Choroid plexus epithelial cell (primary cell): Measurements from ENCODE around the gene HIP1R.

ENCODE experiments used
- DNase-seq: peaks from one replicate; pipeline ENCODE4 v3.0.0-alpha.2; 2010; ENCODE audit warnings: low read depth
- H3K4me3 ChIP-seq: 2 replicates; pipeline ENCODE4 v1.5.1; 2011; ENCODE audit warnings: low read depth, mild to moderate bottlenecking, control low read depth, low read length, moderate library complexity
- TF ChIP-seq, protein P1 (sequence below): conservative IDR thresholded peaks from 2 replicates; pipeline ENCODE4 v1.5.1; 2011; ENCODE audit warnings: low read depth, mild to moderate bottlenecking, control low read depth, inconsistent platforms, low read length, moderate library complexity

HIP1R gene

GRCh38 chr12:122839907-122840554, 4.8 kb downstream of the HIP1R start:
- TF ChIP-seq, protein P1, sequence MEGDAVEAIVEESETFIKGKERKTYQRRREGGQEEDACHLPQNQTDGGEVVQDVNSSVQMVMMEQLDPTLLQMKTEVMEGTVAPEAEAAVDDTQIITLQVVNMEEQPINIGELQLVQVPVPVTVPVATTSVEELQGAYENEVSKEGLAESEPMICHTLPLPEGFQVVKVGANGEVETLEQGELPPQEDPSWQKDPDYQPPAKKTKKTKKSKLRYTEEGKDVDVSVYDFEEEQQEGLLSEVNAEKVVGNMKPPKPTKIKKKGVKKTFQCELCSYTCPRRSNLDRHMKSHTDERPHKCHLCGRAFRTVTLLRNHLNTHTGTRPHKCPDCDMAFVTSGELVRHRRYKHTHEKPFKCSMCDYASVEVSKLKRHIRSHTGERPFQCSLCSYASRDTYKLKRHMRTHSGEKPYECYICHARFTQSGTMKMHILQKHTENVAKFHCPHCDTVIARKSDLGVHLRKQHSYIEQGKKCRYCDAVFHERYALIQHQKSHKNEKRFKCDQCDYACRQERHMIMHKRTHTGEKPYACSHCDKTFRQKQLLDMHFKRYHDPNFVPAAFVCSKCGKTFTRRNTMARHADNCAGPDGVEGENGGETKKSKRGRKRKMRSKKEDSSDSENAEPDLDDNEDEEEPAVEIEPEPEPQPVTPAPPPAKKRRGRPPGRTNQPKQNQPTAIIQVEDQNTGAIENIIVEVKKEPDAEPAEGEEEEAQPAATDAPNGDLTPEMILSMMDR: no peak
- no peak for DNase-seq
- no peak overlapping the region for H3K4me3 ChIP-seq

GRCh38 chr12:122840580-122841513, 5.6 kb downstream of the HIP1R start:
- DNase-seq: no peak
- no peak overlapping the region for H3K4me3 ChIP-seq
- TF ChIP-seq, protein P1: no peak

DNA sequence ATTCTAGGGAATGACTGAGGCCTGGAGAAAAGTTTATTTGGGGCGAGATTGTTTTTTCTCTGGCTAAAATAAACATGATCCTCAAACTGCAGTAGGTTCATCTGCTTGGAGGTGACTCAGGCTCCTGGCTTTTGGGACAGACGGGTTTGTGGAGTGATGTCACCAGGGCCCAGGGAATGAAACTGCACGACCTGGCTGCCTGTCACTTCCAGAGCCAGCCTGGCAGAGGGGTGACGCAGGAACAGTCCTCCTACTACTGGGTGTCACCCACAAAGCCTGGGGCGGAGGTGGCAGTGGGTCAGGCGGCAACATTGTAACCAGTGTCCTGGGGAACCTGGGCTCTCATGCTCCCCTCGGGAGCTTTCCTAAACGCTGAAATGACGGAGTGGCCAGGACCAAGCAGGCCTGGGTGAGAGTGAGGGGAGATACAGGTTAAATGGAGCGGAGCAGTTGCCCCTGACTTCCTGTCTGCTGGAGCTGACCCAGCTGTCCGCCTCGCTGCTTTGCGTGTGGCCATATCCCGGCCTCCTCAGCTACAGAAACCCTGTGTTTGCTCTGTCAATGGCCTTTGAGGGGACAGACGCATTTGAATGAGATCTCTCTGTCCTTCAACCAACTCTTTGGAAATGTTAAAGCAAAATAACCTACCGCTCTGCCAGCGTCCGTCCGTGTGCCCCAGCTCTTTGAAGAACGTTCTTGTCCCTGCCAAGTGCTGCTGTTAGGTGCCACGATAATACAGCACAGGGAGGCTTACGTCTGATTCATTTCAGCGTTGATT, 6.5 kb downstream of the HIP1R start:
- no peak for DNase-seq
- no peak overlapping the region for H3K4me3 ChIP-seq
- TF ChIP-seq, protein P1: no peak

- no peak for DNase-seq
- H3K4me3 ChIP-seq: no peak overlapping the region
- TF ChIP-seq, protein P1: no peak
These were observed 7.5 kb downstream of the HIP1R start for GRCh38 chr12:122842505-122843405.

GRCh38 chr12:122843455-122843854, 8.2 kb downstream of the HIP1R start:
- H3K4me3 ChIP-seq: no peak overlapping the region
- TF ChIP-seq, protein P1: no peak
- no peak for DNase-seq

- TF ChIP-seq, protein P1: no peak
- no peak for DNase-seq
- H3K4me3 ChIP-seq: no peak overlapping the region
These were observed 9.2 kb downstream of the HIP1R start for GRCh38 chr12:122844366-122844971.
